Posterior vena cava (tissue), 2 donors: ENCODE measurements around the gene DLG1. TPM values are rescaled to one million over a fixed set of nuclear protein-coding genes. Genes with fewer than 3 reads are reported as not detected.
"Not testable (repeated sequence)": the region's sequence is repeated elsewhere in the genome, so short reads cannot be mapped to it uniquely, and the experiment has no call there.

Source experiments
- DNase-seq: peaks from one replicate; pipeline ENCODE4 v3.0.0-alpha.2; 2020; ENCODE audit warnings: low spot score
- intact Hi-C, 2 donors: fragments of 100-400 bp; cut with DNase I; formaldehyde crosslinking; loops; one replicate each; pipeline versions ENCODE4 v1.14.1 to v1.14.2; 2022 to 2023
- total RNA-seq, 2 donors: library from RNA; stranded (reverse); fragmentation: NEBNext Ultra II Directional; extraction: Animal tissue kit (Norgen Biotek cat#: 25700); gene quantifications; one replicate each; pipeline ENCODE4 v1.2.1, GENCODE V29; 2021
- donor health status: DM: yes; HTN: yes; CAD: no.
- donor health status: DM: yes; HTN: yes; CAD: no.

DLG1 gene
- total RNA-seq, 2 donors from 2014 or later = 67.9 to 70.3 TPM

DNA sequence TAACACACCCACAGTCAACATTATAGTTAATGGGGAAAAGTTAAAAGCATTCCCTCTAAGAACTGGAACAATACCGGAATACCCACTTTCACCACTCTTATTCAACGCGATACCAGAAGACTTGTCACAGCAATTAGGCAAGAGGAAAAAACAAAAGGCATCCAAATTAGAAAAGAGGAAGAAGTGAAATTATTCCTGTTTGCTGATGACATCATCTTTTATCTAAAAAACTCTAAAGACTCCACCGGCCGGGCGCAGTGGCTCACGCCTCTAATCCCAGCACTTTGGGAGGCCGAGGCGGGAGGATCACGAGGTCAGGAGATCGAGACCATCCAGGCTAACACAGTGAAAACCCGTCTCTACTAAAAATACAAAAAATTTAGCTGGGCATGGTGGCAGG is 97.6 kb downstream of the DLG1 start:
- intact Hi-C loops, DNase-seq: not testable (repeated sequence)

DNA sequence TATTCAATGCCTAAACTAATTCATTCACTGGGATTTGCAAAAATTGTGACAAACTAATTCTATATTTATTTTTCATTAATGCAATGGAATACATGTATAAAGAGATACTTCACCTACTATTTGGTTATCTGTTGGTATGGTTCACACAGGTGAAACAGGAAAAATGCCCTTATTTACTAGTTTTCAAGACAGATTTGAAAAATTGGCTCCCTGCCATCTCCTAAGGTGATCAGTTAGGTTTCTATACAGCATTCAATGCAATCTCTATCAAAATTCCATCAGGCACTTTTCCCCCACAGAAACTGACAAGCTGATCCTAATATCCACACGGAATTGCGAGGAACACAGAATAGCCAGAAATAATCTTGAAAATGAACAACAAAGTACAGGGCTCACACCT is 101.1 kb downstream of the DLG1 start:
- intact Hi-C loops = no loop called here
- no peak for DNase-seq

DNA sequence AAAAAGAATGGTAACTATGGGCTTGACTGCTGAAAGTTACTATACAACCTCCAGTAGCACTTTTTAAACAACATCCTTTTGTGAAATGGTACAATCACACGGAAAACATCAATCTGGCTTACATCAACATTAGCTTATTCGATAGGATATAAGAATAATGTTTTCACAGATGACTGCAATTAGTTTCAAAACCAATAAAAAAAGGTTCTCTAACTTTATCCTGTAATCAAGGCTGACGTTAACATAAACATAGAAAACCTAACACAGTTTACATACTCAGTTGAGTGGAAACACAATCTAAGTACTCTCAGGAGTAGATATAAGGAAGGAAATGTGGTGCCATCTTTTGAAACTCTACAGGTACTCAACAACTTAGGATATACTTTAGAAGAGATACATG is 102.2 kb downstream of the DLG1 start:
- no peak for DNase-seq
- intact Hi-C loops = no loop called here

DNA sequence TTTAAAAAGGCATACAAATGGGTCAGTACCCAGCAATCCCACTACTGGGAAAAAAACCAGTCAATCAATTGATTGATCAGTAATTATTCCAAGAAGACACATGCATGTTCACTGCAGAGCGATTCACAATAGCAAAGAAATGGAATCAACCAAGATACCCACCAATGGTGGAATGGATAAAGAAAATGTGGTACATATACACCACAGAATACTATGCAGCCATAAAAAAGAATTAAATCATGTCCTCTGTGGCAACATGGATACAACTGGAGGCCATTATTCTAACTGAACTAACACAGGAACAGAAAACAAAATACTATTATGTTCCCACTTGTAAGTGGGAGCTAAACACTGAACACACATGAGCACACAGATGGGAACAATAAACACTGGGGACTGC is 103.1 kb downstream of the DLG1 start:
- no peak for DNase-seq
- intact Hi-C loops = no loop called here

DNA sequence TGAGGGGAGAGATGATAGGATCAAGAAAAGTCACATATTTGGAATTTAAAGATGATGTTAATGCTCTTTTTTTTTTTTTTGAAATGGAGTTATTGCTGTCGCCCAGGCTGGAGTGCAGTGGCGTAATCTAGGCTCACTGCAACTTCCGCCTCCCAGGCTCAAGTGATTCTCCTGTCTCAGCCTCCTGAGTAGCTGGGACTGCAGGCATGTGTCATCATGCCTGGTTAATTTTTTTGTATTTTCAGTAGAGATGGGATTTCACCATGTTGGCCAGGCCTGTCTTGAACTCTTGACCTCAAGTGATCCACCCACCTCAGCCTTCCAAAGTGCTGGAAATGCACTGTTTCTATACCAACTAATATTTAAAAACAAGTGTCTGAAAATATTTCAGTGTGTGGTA is 104.7 kb downstream of the DLG1 start:
- intact Hi-C loops = not testable (repeated sequence)
- peak; percentile 12 for DNase-seq

DNA sequence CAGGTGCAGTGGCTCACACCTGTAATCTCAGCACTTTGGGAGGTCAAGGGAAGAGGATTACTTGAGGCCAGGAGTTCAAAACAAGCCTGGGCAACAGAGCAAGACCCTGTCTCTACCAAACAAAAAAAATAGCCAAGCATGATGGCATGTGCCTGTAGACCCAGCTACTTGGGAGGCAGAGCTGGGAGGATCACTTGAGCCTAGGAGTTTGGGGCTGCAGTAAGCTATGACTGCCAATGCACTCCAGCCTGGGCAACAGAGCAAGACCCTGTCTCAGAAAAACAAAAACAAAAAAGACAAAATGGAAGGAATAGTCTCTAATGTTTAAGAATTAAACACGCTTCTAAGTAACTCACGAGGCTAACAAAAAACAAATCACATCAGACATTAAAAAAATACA is 106.5 kb downstream of the DLG1 start:
- no peak for DNase-seq
- intact Hi-C loops = no loop called here

DNA sequence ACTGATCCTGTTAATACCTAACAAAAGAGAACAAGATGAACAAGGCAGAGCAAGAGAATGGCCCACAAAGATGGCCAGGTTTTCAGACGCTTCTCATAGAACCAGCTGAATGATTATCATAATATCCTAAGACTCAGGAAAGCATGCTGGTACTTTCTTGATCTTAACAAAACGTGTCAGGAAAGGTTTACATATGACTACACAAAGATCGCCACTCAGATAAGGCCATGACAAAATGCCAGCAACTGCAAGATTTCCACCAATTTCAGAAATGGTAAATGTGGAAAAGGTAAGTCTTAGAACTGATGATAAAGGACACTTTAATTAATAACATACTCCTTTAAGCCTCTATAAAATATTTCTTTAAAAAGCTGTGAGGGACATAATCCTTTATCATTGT is 108.8 kb downstream of the DLG1 start:
- intact Hi-C loops = loop anchor here (10.0 kb wide), 1 partner anchor 185 kb away; no protein-coding TSS in a partner anchor
- DNase-seq = no peak

DNA sequence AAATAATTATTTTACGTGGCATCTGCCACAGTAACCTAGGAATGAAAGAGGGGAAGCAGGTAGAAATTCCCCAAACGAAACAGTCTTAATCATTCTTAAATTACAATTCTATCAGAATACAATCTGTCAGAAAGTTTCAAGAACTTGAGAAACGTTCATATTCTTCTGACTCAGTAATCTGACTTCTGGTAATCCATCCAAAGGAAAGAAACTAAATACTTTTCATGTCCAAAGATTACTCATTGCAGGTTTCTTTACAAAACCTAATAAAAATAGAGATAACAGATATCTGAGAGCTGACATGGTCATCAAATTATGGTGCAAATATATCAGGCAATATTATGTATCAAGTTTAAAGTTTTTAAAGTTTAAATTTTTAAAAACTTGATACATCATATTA is 109.4 kb downstream of the DLG1 start:
- intact Hi-C loops = loop anchor here (10.0 kb wide), 1 partner anchor 184 kb away; no protein-coding TSS in a partner anchor
- DNase-seq = no peak

DNA sequence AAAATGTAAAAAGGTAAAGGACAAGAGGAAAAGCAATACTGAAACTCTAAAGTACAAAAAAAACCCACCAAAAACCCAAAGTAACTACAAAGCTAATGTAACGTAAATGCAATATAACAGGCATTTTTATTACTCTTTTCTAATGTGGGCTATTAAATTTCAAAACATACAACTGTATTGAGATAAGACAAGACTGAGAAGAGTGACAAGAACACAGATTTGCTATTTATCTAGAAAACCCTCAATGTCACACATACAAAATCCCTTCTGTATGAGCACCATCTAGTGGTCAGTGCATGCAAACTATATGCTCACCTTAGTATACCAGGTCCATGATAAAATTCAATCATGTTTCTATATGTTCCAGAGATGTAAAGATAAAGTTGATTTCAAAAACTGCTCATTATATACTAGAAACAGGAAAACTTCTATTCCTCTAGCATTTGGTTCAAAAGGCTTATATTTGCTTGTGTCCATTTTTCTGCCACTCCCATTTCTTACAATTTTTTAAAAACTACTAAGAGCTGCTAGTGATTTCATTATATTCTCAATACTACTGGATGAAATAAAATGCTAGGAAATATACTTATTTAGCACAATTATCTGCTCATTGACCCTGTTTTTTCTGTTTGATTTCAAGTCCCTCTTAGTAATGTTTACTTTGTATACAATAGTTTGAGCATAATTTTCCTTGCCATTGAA is 111.4 kb downstream of the DLG1 start:
- DNase-seq = no peak
- intact Hi-C loops = loop anchor here (10.0 kb wide), 1 partner anchor 182 kb away; no protein-coding TSS in a partner anchor

DNA sequence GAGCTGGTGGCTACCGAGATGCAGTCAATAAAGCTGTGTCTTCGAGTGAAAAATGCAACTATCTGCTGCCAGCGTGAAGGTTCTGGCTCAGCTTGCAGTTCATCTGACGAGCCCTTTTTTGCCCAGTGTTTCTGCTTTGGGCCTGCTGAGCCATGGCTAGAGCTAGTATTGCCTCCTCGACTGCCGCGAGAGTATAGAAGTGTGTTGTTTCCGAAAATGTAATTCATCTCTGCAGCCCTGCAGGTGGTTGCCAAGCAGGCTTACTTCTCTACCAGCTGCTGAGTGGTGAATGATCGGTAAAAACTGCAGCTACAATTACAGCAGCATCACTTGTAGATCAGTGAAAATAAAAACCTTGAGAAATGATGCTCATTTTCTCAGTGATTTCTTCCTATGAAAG is 114.8 kb downstream of the DLG1 start:
- intact Hi-C loops = loop anchor here (10.0 kb wide), 1 partner anchor 179 kb away; no protein-coding TSS in a partner anchor

DNA sequence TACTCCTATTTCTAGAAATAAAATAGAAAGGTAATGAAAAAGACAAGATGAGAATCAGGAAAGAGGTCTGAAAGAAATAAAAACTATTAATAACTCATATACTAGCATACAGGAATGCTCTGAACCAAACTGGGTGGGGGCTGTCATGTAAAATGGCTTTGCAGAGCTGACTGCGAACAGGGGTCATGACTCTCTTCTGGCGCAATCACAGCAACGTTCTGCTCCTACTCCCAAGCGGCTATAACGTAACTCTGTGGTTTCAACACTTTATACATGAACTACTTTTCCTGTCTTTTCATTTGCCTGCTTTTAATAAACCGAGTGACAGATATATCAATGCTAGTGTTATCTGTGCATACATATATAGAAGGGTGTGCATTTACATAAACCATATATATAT is 116.7 kb downstream of the DLG1 start:
- intact Hi-C loops = loop anchor here (10.0 kb wide), 1 partner anchor 177 kb away; no protein-coding TSS in a partner anchor
- DNase-seq = no peak

More for the DNA sequence above, 114.8 kb downstream of the DLG1 start:
- DNase-seq = peak; percentile 17

DNA sequence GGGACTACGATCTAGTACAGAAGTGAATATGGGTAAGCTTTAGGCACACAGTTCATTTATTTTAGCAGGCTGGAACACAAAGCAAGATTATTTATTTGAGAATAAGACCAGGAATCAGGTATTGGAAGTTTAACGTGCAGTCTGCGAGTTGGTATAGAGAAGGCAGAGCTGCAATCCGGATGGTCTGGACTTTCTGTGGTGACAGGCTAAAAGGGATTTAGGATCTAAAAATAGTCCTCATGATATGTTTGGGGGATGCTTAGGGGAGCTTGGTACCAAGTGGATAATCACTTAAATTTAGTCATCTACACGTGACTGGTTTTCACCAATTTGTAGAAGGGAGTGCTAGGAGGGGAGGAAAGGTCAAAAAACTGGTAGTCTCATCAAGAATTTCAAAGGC is 119.4 kb downstream of the DLG1 start:
- intact Hi-C loops = no loop called here
- no peak for DNase-seq

DNA sequence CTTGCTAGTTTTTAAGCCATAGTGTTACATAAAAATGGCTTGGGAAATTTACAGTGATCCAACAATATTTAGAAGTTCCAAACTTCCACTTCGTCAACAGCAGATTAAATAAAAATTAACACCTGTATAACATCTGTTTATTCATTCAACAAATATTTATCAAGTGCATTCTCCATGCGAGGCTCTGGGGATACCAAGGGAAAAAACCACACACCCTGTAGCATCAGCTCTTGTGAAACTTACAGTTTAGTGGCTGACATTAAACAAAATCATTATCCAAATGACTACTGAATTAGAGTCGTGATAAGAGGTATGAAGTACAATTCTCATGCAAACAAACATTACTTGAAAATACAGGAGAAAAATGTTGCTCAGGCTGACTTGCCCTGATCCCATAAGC is 122.9 kb downstream of the DLG1 start:
- intact Hi-C loops = no loop called here
- no peak for DNase-seq

DNA sequence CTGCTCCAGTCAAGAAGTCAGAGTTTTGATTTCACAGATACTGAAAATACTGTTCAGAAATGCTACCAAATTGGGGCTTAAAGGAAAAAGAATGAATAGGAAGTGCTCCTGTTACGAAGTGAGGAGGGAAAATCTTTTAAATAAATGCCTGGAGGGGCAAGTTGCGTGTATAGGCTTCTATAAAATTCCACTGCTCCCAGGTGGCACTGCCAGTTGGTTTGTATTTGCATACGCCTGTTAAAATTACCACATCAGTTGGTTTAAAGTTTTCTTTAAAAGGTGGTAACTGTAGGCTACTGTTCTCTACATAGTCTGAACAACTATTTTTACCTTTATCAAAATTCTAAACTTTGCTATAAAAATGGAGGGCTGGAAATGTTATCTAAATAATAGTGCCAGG is 123.5 kb downstream of the DLG1 start:
- DNase-seq = no peak
- intact Hi-C loops = no loop called here

DNA sequence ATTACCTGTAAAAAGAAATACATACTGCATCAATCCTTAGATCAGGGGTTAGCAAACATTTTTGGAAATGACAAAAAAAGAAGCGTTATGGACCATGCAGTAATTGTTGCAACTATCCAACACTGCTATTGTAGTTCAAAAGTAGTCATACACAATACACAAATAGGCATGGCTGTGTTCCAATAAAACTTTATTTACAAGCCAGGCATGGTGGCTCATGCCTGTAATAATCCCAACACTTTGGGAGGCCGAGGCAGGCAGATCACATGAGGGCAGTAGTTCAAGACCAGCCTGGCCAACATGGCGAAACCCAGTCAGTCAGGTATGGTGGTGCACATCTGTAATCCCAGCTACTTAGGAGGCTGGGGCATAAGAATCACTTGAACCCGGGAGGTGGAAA is 124.8 kb downstream of the DLG1 start:
- intact Hi-C loops = no loop called here
- DNase-seq = no peak

DNA sequence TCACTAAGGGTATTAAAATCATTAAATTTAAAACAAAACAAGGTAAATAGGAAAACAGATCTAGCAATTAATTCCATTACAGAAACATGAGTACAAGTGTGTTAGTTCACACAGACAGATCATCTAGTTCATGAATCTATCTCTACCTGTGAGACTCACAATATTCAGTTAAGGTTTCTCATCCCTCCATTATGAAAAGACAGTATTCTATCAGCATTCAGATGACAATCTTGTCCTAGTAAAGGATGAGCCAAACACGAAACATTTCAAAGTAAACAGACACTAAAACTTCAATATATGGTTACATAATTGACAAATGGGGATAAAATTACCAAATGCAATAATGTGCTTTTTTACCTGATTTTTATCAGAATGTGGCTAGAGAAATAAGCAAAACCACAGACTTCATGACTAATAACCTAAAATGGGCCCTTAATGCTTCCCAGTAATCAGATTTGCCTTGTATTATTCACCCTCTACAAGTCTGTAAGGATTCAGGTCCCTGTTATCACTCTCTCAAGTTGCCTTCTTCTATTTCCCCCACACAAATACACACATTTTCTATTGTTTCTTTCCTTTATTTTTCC is 126.8 kb downstream of the DLG1 start:
- no peak for DNase-seq
- intact Hi-C loops = no loop called here

DNA sequence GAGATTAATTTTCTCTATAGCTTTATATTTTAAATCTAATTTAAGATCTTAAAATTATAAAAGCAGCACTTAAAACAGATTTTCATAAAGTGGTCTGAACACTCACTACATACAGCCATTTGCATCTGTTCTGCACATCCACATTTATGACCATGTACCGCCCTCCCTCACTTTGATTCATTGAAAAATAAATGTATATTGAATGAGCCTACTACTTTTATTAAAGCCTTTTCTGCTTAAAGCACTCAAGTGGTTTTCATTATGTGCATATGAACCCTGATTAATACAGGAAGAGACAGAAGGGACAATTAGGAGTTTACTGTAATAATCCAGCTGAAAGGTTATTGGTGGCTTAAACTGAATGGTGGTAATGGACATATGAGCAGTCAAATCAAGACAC is 129.4 kb downstream of the DLG1 start:
- intact Hi-C loops = no loop called here

DNA sequence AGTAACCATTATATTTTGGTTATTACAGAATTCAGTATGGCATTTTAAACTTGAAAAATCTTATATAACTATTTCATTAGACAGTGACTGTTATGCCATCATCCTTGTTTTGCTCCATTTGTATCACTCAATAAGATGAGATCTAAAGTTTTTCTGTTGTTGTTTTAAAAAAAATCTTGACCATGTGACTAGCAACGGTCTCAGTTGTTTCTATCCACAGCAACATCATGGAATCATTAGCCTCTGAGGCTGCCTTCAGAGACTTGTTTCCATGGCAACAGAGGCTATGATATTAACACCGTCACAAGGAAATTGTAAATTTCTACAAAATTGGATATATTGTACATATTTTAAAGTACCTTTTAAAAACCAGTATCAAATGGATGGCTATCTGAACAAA is 129.8 kb downstream of the DLG1 start:
- no peak for DNase-seq
- intact Hi-C loops = no loop called here

More for the DNA sequence above, 129.4 kb downstream of the DLG1 start:
- no peak for DNase-seq

DNA sequence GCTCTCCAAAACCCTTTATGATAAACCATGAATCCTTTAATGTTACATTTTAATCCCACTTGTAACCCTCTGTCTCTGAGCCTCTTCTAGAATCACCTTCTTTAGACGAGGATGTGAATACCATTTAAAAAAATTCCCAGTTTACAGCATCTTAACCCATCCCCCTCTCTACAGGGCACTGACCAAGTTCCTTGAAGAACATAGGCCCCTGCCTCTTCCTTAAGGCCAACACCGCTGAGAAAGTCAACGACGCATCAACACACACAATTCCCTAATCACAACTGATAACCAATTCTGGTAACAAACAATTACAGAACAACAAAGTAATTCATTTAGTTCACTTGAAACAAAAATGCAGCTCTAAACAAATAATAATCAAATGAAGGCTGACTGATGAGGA is 130.3 kb downstream of the DLG1 start:
- intact Hi-C loops = no loop called here
- no peak for DNase-seq

DNA sequence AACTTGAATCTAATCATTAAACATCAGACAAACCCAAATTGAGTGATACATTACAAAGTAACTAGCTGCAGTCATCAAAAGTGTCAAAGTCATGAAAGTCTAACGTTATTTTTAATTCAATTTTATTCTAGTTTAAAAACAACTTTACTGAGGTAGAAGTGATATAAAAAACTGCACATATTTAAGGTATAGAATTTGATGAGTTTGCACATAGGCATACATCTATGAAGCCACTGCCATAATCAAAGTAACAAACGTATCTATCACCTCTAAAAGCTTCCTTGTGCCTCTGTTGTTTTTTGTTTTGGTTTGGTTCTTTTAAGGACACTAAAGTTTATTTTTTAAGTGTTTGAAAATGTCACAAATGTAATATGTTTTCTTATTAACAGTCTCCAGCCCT is 130.9 kb downstream of the DLG1 start:
- intact Hi-C loops = no loop called here
- DNase-seq = no peak

DNA sequence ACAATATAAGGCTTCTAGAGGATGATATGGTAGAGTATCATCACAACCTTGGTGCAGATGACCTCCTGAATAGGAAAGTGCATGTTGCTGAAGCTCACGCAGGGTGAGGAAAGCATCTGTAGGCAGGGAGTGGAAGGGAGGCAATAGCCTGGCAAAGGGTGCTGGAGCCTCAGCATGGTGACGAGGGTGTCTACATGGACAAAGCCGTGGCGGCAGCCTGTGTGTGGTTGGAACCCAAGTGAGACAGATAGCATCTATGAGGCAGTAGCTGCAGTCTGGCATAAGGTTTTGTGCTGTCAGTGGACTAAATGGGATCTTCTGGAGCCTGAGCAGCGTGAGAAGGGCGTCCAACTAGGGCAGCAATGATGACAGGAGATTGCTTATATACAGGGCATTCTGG is 132.5 kb downstream of the DLG1 start:
- intact Hi-C loops = no loop called here

More for the DNA sequence above, 132.5 kb downstream of the DLG1 start:
- no peak for DNase-seq
